ENCODE measurements around the gene VWF. TPM values are rescaled to one million over a fixed set of nuclear protein-coding genes. Genes with fewer than 3 reads are reported as not detected.

Gene VWF
- total and polyA plus RNA-seq, 2 donors (not counting 1 experiment from before 2014, with no cell fraction given), result not detected

- H3K9ac ChIP-seq (ENCODE audit: low read length), result no peak overlapping the region
- ATAC-seq (ENCODE audit: low read depth) (no peak), DNase-seq (no peak)
- H3K36me3 ChIP-seq (replicated peaks in 1 of 2; ENCODE audit: control extremely low read depth in 1 of 2, control insufficient read depth in 1 of 2, extremely low read depth in 1 of 2, insufficient read depth in 2 of 2, low read length in 1 of 2), result no peaks in the 10 kb centered on the region
- H3K27ac ChIP-seq (ENCODE audit: low read length in 2 of 2), result no peak overlapping the region
- WGBS (ENCODE audit: insufficient coverage), result 95% methylated on average over 8 of the region's 14 CpGs
- Mint-ChIP-seq H3K27me3 (peaks cover 43% of the 10 kb centered on the region), H3K9me3 (ENCODE audit: insufficient read depth) (no peaks in the 10 kb centered on the region), H3K4me3 (no peak overlapping the region), H3K4me1 (no peaks in the 10 kb centered on the region), H3K27ac (no peak overlapping the region)
- H3K4me1 ChIP-seq (ENCODE audit: control insufficient read depth in 2 of 2, insufficient read depth in 2 of 2, low read length in 2 of 2), result no peaks in the 10 kb centered on the region
- no peak overlapping the region for H3K4me3 ChIP-seq (ENCODE audit: control extremely low read depth in 1 of 5, extremely low read depth in 1 of 5, insufficient read depth in 1 of 5, low read depth in 2 of 5, low read length in 4 of 5)
- H3K9me3 ChIP-seq (ENCODE audit: control extremely low read depth in 1 of 3, control insufficient read depth in 2 of 3, insufficient read depth in 1 of 3, low read length in 2 of 3), result peaks cover 0 to 7% (median 0%) of the 10 kb centered on the region in 3 donors
- H4K20me1 ChIP-seq (ENCODE audit: control insufficient read depth, insufficient read depth, low read length, poor library complexity, severe bottlenecking), result no peaks in the 10 kb centered on the region
- no peaks in the 10 kb centered on the region for H3K79me2 ChIP-seq (ENCODE audit: control insufficient read depth, insufficient read depth, low read length)
- ChIA-PET CTCF (no interaction called here), POLR2A (no interaction called here)
- peaks cover 0 to 25% (median 0%) of the 10 kb centered on the region in 4 experiments for H3K27me3 ChIP-seq (replicated peaks in 1 of 4; ENCODE audit: control extremely low read depth in 1 of 4, control insufficient read depth in 3 of 4, insufficient read depth in 4 of 4, low read length in 3 of 4)
- TF ChIP-seq EZH2 (IDR thresholded peaks at IDR 0.05; ENCODE audit: borderline replicate concordance, insufficient read depth, low read depth, low read length, poor library complexity, severe bottlenecking) (no peak), CTCF (IDR thresholded peaks at IDR 0.05) (no peak)
- intact Hi-C loops (cut with micrococcal nuclease), result no loop called here
- no peak overlapping the region for H3K4me2 ChIP-seq (replicated peaks; ENCODE audit: low read depth, low read length, poor library complexity, severe bottlenecking)
- no peak overlapping the region for H2AFZ ChIP-seq (ENCODE audit: insufficient read depth, low read depth, low read length, poor library complexity, severe bottlenecking)
Measured at GRCh38 chr12:6091786-6092566, 32.5 kb downstream of the VWF start.

- H3K9me3 ChIP-seq (ENCODE audit: control extremely low read depth in 1 of 3, control insufficient read depth in 2 of 3, insufficient read depth in 1 of 3, low read length in 2 of 3), result peaks cover 0 to 7% (median 0%) of the 10 kb centered on the region in 3 donors
- no peak for TF ChIP-seq CTCF (IDR thresholded peaks at IDR 0.05)
- TF ChIP-seq EZH2 (IDR thresholded peaks at IDR 0.05; ENCODE audit: borderline replicate concordance, insufficient read depth, low read depth, low read length, poor library complexity, severe bottlenecking), result no peak
- POLR2A ChIA-PET, result no interaction called here
- H3K9ac ChIP-seq (ENCODE audit: low read length), result no peak overlapping the region
- no peaks in the 10 kb centered on the region for H3K79me2 ChIP-seq (ENCODE audit: control insufficient read depth, insufficient read depth, low read length)
- Mint-ChIP-seq H3K27me3 (peaks cover 42% of the 10 kb centered on the region), H3K27ac (no peak overlapping the region), H3K4me1 (no peaks in the 10 kb centered on the region), H3K4me3 (no peak overlapping the region), H3K9me3 (ENCODE audit: insufficient read depth) (no peaks in the 10 kb centered on the region)
- H3K27ac ChIP-seq (ENCODE audit: low read length in 2 of 2), result no peak overlapping the region
- H3K4me1 ChIP-seq (ENCODE audit: control insufficient read depth in 2 of 2, insufficient read depth in 2 of 2, low read length in 2 of 2), result no peaks in the 10 kb centered on the region
- CTCF ChIA-PET, result no interaction called here
- H3K27me3 ChIP-seq (replicated peaks in 1 of 4; ENCODE audit: control extremely low read depth in 1 of 4, control insufficient read depth in 3 of 4, insufficient read depth in 4 of 4, low read length in 3 of 4), result peaks cover 0 to 20% (median 0%) of the 10 kb centered on the region in 4 experiments
- ATAC-seq (ENCODE audit: low read depth) (no peak), DNase-seq (no peak)
- WGBS (ENCODE audit: insufficient coverage), result 60% methylated on average over 1 of the region's 6 CpGs
- no peak overlapping the region for H3K4me2 ChIP-seq (replicated peaks; ENCODE audit: low read depth, low read length, poor library complexity, severe bottlenecking)
- no peak overlapping the region for H3K4me3 ChIP-seq (ENCODE audit: control extremely low read depth in 1 of 5, extremely low read depth in 1 of 5, insufficient read depth in 1 of 5, low read depth in 2 of 5, low read length in 4 of 5)
- H2AFZ ChIP-seq (ENCODE audit: insufficient read depth, low read depth, low read length, poor library complexity, severe bottlenecking), result no peak overlapping the region
- intact Hi-C loops (cut with micrococcal nuclease), result no loop called here
- no peaks in the 10 kb centered on the region for H3K36me3 ChIP-seq (replicated peaks in 1 of 2; ENCODE audit: control extremely low read depth in 1 of 2, control insufficient read depth in 1 of 2, extremely low read depth in 1 of 2, insufficient read depth in 2 of 2, low read length in 1 of 2)
- no peaks in the 10 kb centered on the region for H4K20me1 ChIP-seq (ENCODE audit: control insufficient read depth, insufficient read depth, low read length, poor library complexity, severe bottlenecking)
Measured at GRCh38 chr12:6090803-6091202, 33.7 kb downstream of the VWF start.
